ENCODE data around the gene CEP89.
"Not testable (repeated sequence)": the region's sequence is repeated elsewhere in the genome, so short reads cannot be mapped to it uniquely, and the experiment has no call there.

CEP89 gene

DNA sequence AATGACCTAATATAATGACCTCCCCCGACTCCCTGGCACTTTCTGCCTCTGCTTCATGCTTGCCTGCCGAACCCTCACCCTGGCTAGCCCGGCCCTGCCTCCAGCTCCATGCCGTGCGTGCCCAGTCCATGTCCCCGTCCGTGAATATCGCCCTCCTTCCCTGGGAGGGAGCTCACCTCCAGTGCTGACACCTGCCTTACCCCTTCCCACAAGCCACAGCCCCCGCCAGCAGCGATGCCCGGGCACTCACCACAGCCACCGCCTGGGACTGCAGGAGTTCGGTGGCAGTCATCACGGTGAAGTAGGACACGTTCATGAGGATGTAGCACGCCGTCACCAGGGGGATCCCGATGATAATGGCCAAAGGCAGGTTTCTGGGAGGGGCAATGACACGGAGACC lies 112.2 kb downstream of the CEP89 start:
- no peak overlapping the region for H2AFZ ChIP-seq (ENCODE audit: low read depth, low read length)
- H3K27me3 ChIP-seq (ENCODE audit: insufficient read depth, low read length) = no peaks in the 10 kb centered on the region
- H3K4me3 ChIP-seq (ENCODE audit: low read length) = no peak overlapping the region
- peaks cover 2% of the 10 kb centered on the region for H3K9me3 ChIP-seq (ENCODE audit: low read length)
- H3K4me1 ChIP-seq (ENCODE audit: insufficient read depth, low read length) = no peaks in the 10 kb centered on the region
- no peaks in the 10 kb centered on the region for H3K36me3 ChIP-seq (ENCODE audit: insufficient read depth, low read length)

DNA sequence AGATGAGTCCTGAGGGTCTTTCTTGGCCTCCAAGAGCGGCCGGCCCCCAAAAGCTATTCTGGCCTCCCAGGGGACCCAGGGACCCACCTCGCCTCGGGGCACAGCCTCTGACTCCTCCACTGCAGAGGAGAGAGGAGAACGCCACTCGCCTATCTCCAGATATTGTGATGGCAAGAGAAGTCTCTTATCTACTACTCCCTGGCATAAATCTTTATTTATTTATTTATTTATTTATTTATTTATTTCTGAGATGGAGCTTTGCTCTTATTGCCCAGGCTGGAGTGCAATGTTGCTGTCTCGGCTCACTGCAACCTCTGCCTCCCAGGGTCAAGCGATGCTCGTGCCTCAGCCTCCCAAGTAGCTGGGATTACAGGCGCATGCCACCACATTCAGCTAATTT lies 113.2 kb downstream of the CEP89 start:
- no peak overlapping the region for H3K4me3 ChIP-seq (ENCODE audit: low read length)
- H3K36me3 ChIP-seq (ENCODE audit: insufficient read depth, low read length) = no peaks in the 10 kb centered on the region
- H3K27me3 ChIP-seq (ENCODE audit: insufficient read depth, low read length) = no peaks in the 10 kb centered on the region
- H3K4me1 ChIP-seq (ENCODE audit: insufficient read depth, low read length) = no peaks in the 10 kb centered on the region
- peaks cover 2% of the 10 kb centered on the region for H3K9me3 ChIP-seq (ENCODE audit: low read length)
- no peak overlapping the region for H2AFZ ChIP-seq (ENCODE audit: low read depth, low read length)

DNA sequence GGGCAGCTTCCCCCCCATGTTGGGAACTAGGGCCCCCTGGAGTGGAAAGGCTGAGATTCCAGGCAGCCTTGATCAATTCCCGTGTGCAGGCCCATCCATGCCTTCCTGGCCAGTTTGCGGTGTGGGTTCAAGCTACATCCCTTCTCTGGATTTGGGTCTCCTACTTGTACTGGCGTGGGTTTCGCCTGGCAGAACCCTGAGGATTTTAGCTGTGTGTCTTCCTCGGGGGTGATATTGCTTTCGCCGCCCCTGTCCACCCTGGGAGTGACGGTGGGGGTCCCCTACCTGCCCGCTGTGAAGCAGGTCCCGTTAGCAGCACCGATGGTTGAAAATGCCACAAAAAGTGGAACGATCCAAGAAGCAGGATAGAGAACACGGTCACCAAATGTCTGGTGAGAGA lies 113.6 kb downstream of the CEP89 start:
- Histone ChIP-seq H3K27me3 (ENCODE audit: insufficient read depth, low read length) (no peaks in the 10 kb centered on the region), H3K4me1 (ENCODE audit: insufficient read depth, low read length) (no peaks in the 10 kb centered on the region), H2AFZ (ENCODE audit: low read depth, low read length) (no peak overlapping the region), H3K9me3 (ENCODE audit: low read length) (peaks cover 2% of the 10 kb centered on the region), H3K36me3 (ENCODE audit: insufficient read depth, low read length) (no peaks in the 10 kb centered on the region), H3K4me3 (ENCODE audit: low read length) (no peak overlapping the region)

DNA sequence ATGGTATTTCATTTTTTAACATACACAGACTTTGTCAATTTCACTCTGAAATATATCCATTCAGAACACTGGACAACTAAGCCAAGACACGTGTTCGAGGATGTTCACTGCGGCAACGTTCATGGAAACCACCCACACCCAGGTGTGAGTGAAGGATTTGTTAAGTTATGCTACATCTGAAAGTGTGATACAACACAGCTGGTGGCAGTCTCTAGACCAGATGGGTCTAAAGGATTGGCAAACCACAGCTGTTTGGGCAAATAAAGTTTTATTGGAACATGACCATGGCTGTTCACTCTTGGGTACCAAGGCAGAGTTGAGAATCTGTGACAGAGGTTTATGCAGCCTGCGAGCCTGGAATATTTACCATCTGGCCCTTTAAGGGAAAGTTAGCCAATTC lies 114.2 kb downstream of the CEP89 start:
- H3K4me1 ChIP-seq (ENCODE audit: insufficient read depth, low read length) = no peaks in the 10 kb centered on the region
- no peaks in the 10 kb centered on the region for H3K36me3 ChIP-seq (ENCODE audit: insufficient read depth, low read length)
- no peak overlapping the region for H2AFZ ChIP-seq (ENCODE audit: low read depth, low read length)
- H3K27me3 ChIP-seq (ENCODE audit: insufficient read depth, low read length) = no peaks in the 10 kb centered on the region
- H3K4me3 ChIP-seq (ENCODE audit: low read length) = no peak overlapping the region
- peaks cover 2% of the 10 kb centered on the region for H3K9me3 ChIP-seq (ENCODE audit: low read length)

DNA sequence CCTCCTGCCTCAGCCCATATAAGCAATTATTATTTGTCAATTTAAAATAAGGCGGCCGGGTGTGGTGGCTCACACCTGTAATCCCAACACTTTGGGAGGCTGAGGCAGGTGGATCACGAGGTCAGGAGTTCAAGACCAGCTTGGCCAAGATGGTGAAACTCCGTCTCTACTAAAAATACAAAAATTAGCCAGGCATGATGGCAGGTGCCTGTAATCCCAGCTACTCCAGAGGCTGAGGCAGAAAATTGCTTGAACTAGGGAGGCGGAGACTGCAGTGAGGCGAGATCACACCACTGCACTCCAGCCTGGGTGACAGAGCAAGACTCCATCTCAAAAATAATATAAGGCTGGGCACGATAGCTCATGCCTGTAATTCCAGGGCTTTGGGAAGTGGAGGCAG lies 114.9 kb downstream of the CEP89 start:
- not testable (repeated sequence) for H3K27me3 ChIP-seq (ENCODE audit: insufficient read depth, low read length); H2AFZ ChIP-seq (ENCODE audit: low read depth, low read length); H3K4me1 ChIP-seq (ENCODE audit: insufficient read depth, low read length); H3K4me3 ChIP-seq (ENCODE audit: low read length); H3K36me3 ChIP-seq (ENCODE audit: insufficient read depth, low read length); H3K9me3 ChIP-seq (ENCODE audit: low read length)

DNA sequence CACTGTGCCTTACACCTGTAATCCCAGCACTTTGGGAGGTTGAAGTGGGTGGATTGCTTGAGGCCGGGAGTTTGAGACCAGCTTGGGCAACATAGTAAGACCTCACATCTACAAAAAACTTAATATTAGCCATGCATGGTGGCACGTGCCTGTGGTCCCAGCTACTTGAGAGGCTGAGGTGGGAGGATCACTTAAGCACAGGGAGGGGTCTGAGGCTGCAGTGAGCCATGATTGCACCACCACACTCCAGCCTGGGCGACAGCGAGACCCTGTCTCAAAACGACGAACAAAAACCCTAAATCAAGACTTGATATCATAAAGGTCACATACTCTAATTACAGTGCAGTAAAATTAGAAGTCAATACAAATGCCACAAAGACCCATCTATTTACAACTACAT lies 119.5 kb downstream of the CEP89 start:
- H2AFZ ChIP-seq (ENCODE audit: low read depth, low read length) = no peak overlapping the region

DNA sequence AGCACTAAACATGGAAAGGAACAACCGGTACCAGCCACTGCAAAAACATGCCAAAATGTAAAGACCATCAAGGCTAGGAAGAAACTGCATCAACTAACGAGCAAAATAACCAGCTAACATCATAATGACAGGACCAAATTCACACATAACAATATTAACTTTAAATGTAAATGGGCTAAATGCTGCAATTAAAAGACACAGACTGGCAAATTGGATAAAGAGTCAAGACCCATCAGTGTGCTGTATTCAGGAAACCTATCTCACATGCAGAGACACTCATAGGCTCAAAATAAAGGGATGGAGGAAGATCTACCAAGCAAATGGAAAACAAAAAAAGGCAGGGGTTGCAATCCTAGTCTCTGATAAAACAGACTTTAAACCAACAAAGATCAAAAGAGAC lies 123.7 kb downstream of the CEP89 start:
- not testable (repeated sequence) for H2AFZ ChIP-seq (ENCODE audit: low read depth, low read length); H3K4me1 ChIP-seq (ENCODE audit: insufficient read depth, low read length); H3K9me3 ChIP-seq (ENCODE audit: low read length); H3K36me3 ChIP-seq (ENCODE audit: insufficient read depth, low read length); H3K27me3 ChIP-seq (ENCODE audit: insufficient read depth, low read length); H3K4me3 ChIP-seq (ENCODE audit: low read length)

More for the DNA sequence above, 119.5 kb downstream of the CEP89 start:
- Histone ChIP-seq H3K4me1 (ENCODE audit: insufficient read depth, low read length) (no peaks in the 10 kb centered on the region), H3K9me3 (ENCODE audit: low read length) (no peaks in the 10 kb centered on the region), H3K4me3 (ENCODE audit: low read length) (no peak overlapping the region), H3K36me3 (ENCODE audit: insufficient read depth, low read length) (no peaks in the 10 kb centered on the region), H3K27me3 (ENCODE audit: insufficient read depth, low read length) (no peaks in the 10 kb centered on the region)

DNA sequence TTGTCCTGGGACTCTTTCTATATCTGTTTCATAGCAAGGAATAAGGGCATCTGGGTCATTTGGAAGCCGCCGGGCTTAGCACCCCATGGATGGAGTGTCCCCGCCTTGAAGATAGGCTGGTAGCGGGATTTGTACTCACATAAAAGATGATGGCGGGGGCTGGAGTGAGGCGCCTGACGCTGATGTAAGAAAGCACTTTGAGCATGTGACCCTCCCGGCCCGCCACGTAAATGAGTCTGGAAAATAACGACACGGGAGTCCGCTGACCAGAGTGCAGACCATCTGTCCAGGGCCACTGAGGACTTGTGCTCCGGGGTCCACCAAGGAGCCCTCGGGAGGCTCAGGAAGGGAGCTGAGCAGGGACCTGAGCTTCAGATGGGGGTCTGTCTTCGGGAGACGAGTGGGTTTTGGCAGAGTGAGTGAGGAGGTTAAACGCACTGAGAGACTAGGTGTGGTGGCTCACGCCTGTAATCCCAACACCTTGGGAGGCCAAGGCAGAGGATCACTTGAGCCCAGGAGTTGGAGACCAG lies 128.0 kb downstream of the CEP89 start:
- Histone ChIP-seq H3K4me1 (ENCODE audit: insufficient read depth, low read length) (no peaks in the 10 kb centered on the region), H3K36me3 (ENCODE audit: insufficient read depth, low read length) (no peaks in the 10 kb centered on the region), H3K4me3 (ENCODE audit: low read length) (no peak overlapping the region), H3K27me3 (ENCODE audit: insufficient read depth, low read length) (no peaks in the 10 kb centered on the region), H3K9me3 (ENCODE audit: low read length) (no peaks in the 10 kb centered on the region), H2AFZ (ENCODE audit: low read depth, low read length) (no peak overlapping the region)

DNA sequence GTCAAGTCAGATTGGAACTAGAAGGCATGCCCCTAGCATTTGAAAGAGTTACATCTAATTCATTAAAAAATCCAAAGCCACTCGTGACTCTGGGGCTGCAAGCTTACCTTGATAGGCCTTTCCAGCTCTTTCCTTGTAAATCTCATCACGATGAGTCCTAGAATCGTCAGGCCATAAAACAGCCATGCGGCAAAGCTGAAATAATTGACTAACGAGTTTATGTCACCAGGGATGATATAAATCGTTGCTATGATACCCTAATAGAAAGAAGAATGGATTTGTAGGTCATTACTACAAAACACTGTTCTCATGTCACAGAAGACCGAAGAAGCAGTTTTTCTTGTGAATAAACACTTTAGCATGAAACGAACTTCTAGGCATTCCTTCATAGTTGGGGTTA lies 129.7 kb downstream of the CEP89 start:
- Histone ChIP-seq H3K36me3 (ENCODE audit: insufficient read depth, low read length) (no peaks in the 10 kb centered on the region), H3K9me3 (ENCODE audit: low read length) (no peaks in the 10 kb centered on the region), H2AFZ (ENCODE audit: low read depth, low read length) (no peak overlapping the region), H3K27me3 (ENCODE audit: insufficient read depth, low read length) (no peaks in the 10 kb centered on the region), H3K4me1 (ENCODE audit: insufficient read depth, low read length) (no peaks in the 10 kb centered on the region), H3K4me3 (ENCODE audit: low read length) (no peak overlapping the region)

DNA sequence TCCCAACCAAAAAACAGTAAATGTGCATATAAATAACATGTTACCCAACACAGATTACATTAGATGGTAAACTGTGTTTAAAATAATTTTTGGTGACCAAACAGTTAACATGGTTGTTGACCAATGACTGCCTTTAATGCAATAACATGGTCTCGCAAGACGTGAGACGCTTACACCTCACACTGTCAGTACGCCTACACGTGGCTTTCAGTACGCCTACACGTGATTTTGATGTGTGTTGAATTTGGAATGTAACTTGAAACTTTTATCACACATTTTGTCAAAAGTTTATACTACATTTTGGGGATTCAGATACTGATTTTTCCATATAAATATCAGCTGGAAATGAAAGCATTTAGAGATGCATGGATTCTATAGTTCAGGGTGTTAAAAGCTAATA lies 134.2 kb downstream of the CEP89 start:
- Histone ChIP-seq H2AFZ (ENCODE audit: low read depth, low read length) (no peak overlapping the region), H3K27me3 (ENCODE audit: insufficient read depth, low read length) (no peaks in the 10 kb centered on the region), H3K4me1 (ENCODE audit: insufficient read depth, low read length) (no peaks in the 10 kb centered on the region), H3K36me3 (ENCODE audit: insufficient read depth, low read length) (no peaks in the 10 kb centered on the region), H3K4me3 (ENCODE audit: low read length) (no peak overlapping the region), H3K9me3 (ENCODE audit: low read length) (no peaks in the 10 kb centered on the region)

DNA sequence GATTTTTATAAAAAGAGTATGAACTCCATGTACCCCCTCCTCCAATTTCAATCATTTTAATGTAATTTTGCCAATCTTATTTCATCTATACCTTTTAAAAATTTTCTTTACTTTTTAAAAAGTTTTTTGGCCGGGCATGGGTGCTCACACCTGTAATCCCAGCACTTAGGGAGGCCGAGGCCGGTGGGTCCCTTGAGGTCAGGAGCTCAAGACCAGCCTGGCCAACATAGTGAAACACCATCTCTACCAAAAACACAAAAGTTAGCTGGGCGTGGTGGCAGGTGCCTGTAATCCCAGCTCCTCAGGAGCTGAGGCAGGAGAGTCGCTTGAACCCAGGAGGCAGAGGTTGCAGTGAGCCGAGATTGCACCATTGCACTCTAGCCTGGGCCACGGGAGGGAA lies 138.4 kb downstream of the CEP89 start:
- H3K4me3 ChIP-seq (ENCODE audit: low read length) = not testable (repeated sequence)

DNA sequence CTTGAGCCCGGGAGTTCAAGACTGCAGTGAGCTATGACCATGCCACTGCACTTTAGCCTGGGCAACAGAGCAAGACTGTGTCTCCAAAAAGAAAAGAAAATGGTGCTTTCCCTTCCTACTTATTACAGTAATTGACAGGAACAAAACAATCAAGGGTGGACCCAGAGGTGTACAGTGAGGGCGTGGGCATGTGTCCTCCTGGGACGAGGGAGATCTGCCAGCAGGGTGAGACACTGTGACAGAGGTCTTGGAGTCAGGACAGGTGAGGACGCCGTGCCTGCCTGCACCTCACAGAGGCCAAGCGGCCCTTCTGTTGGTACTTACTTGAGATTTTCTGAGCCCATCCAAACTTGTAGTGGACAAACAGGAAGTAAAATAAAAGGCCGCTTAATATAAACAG lies 138.9 kb downstream of the CEP89 start:
- H3K36me3 ChIP-seq (ENCODE audit: insufficient read depth, low read length); H3K9me3 ChIP-seq (ENCODE audit: low read length); H3K4me3 ChIP-seq (ENCODE audit: low read length); H3K27me3 ChIP-seq (ENCODE audit: insufficient read depth, low read length); H2AFZ ChIP-seq (ENCODE audit: low read depth, low read length); H3K4me1 ChIP-seq (ENCODE audit: insufficient read depth, low read length): not testable (repeated sequence)

More for the DNA sequence above, 138.4 kb downstream of the CEP89 start:
- not testable (repeated sequence) for H3K4me1 ChIP-seq (ENCODE audit: insufficient read depth, low read length); H3K27me3 ChIP-seq (ENCODE audit: insufficient read depth, low read length); H3K36me3 ChIP-seq (ENCODE audit: insufficient read depth, low read length); H2AFZ ChIP-seq (ENCODE audit: low read depth, low read length); H3K9me3 ChIP-seq (ENCODE audit: low read length)

DNA sequence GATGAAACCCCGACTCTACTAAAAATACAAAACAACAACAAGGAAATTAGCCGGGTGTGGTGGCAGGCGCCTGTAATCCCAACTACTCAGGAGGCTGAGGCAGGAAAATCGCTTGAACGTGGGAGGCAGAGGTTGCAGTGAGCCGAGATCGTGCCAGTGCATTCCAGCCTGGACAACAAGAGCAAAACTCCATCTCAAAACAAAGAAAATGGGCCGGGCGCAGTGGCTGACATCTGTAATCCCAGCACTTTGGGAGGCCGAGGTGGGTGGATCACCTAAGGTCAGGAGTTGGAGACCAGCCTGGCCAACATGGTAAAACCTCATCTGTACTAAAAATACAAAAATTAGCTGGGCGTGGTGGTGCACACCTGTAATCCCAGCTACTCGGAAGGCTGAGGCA lies 139.7 kb downstream of the CEP89 start:
- H3K4me1 ChIP-seq (ENCODE audit: insufficient read depth, low read length); H3K9me3 ChIP-seq (ENCODE audit: low read length); H3K36me3 ChIP-seq (ENCODE audit: insufficient read depth, low read length); H3K4me3 ChIP-seq (ENCODE audit: low read length); H2AFZ ChIP-seq (ENCODE audit: low read depth, low read length); H3K27me3 ChIP-seq (ENCODE audit: insufficient read depth, low read length): not testable (repeated sequence)

DNA sequence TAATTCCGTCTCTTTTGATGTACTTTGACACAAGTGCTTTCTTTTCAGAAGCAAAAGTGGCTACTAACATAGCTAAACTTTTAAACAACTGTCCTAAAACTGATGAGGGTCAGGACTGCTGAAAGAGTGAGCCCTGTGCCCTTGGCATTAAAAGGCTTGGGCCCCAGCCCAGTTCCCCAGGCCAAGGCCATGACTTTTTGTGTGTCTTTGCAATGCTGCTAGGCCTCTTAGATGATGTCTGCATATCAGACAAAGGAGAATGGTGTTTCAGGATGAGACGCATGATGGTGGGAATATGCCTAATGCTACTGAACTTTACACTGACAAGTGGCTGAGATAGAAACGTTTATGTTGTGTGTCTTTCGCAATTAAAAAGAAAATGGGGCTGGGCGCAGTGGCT lies 140.1 kb downstream of the CEP89 start:
- Histone ChIP-seq H3K27me3 (ENCODE audit: insufficient read depth, low read length) (no peaks in the 10 kb centered on the region), H3K9me3 (ENCODE audit: low read length) (no peaks in the 10 kb centered on the region), H3K4me3 (ENCODE audit: low read length) (no peak overlapping the region), H3K36me3 (ENCODE audit: insufficient read depth, low read length) (no peaks in the 10 kb centered on the region), H2AFZ (ENCODE audit: low read depth, low read length) (no peak overlapping the region), H3K4me1 (ENCODE audit: insufficient read depth, low read length) (no peaks in the 10 kb centered on the region)
